Measurements from ENCODE around the gene XPC. TPM values are rescaled to one million over a fixed set of nuclear protein-coding genes. Genes with fewer than 3 reads are reported as not detected.
A peak's percentile ranks its signal among the peaks of the same experiment; 100 is the strongest.

XPC gene
- total RNA-seq, 6 experiments from 2014 or later: 14.4 to 23.1 (median 20.0) TPM

- H3K4me3 ChIP-seq: no peak overlapping the region
- no peak overlapping the region for H3K27ac ChIP-seq
- ATAC-seq (no peak), DNase-seq (peak in 1 of 3 donors; percentile 36)
- peaks cover 0 to 16% (median 3%) of the 10 kb centered on the region in 4 donors for H3K36me3 ChIP-seq
- intact Hi-C loops (cut with DNase I): no loop called here
- no peak for TF ChIP-seq CTCF (IDR thresholded peaks at IDR 0.05)
- no peaks in the 10 kb centered on the region for H3K27me3 ChIP-seq
- H3K9me3 ChIP-seq: no peaks in the 10 kb centered on the region
- peaks cover 0 to 69% (median 36%) of the 10 kb centered on the region in 4 donors for H3K4me1 ChIP-seq
- WGBS (ENCODE audit: insufficient coverage, low coverage, low lambda C conversion rate, missing lambda C conversion rate): 93% methylated on average over 3 of the region's 5 CpGs
These were observed 38.6 kb downstream of the XPC start for GRCh38 chr3:14139771-14140170.

- DNase-seq (peak in 1 of 3 donors; percentile 42), ATAC-seq (no peak)
- H3K9me3 ChIP-seq: no peaks in the 10 kb centered on the region
- peaks cover 0 to 62% (median 33%) of the 10 kb centered on the region in 4 donors for H3K4me1 ChIP-seq
- intact Hi-C loops (cut with DNase I): no loop called here
- H3K27me3 ChIP-seq: no peaks in the 10 kb centered on the region
- no peak overlapping the region for H3K4me3 ChIP-seq
- TF ChIP-seq CTCF (IDR thresholded peaks at IDR 0.05) (no peak), POLR2A (IDR thresholded peaks at IDR 0.05) (no peak)
- H3K27ac ChIP-seq: no peak overlapping the region
- 71% methylated on average over 5 of the region's 14 CpGs for WGBS (ENCODE audit: insufficient coverage, low coverage, low lambda C conversion rate, missing lambda C conversion rate)
- H3K36me3 ChIP-seq: peaks cover 0 to 23% (median 3%) of the 10 kb centered on the region in 4 donors
These were observed 39.3 kb downstream of the XPC start for GRCh38 chr3:14138878-14139655.

DNA sequence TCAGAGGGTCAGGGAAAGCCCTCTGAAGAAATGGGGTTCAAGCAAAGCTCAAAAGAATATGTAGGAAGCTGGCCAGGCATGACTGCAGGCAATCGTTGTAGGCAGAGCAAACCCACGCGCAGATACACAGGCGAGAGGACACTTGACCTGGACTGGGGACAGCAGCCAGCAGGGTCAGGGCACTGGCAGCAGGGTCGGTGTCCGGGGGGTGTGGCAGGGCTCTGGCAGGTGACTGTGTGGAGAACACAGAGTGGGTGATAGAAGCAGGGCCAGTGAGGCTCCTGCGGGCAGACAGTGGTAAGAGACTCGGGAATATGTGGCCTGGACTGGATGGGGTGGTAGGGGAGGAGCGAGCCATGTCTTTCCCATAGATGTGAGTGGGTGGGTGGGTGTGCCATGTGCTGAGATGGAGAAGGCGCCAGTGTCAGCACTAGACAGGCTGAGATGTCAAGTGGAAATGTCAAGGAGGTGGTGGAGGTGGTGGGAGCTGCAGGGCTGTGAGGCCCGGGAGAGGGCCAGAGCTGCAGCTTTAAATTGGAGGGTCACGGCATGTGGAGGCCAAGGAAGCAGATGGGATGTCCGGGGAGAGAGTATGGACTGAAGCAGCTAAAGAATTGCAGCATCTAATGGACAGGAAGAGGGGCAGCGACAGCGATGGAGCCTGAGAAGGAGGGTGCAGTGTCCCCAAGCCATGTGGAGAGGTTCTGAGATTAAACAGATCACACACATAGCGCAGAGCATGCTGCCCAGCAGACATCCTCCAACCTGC is 40.1 kb downstream of the XPC start:
- 57% methylated on average over 13 of the region's 16 CpGs for whole genome bisulfite sequencing (ENCODE audit: insufficient coverage, low coverage, low lambda C conversion rate, missing lambda C conversion rate)
- ATAC-seq (peak; percentile 73 to 87 (median 82)), DNase-seq (peak; percentile 79 to 94 (median 93))
- peak overlapping the region in 1 of 3 donors; percentile 38 for H3K27ac ChIP-seq
- peaks cover 0 to 54% (median 27%) of the 10 kb centered on the region in 4 donors for H3K4me1 ChIP-seq
- H3K27me3 ChIP-seq: no peaks in the 10 kb centered on the region
- H3K9me3 ChIP-seq: no peaks in the 10 kb centered on the region
- intact Hi-C loops (cut with DNase I): no loop called here
- peaks cover 0 to 31% (median 3%) of the 10 kb centered on the region in 4 donors for H3K36me3 ChIP-seq
- no peak overlapping the region for H3K4me3 ChIP-seq
- TF ChIP-seq POLR2A (IDR thresholded peaks at IDR 0.05) (no peak), CTCF (IDR thresholded peaks at IDR 0.05) (no peak)

- DNase-seq: peak in 2 of 3 donors; percentile 82 to 83
- no CpG with 5 or more reads among the region's 3 CpGs for WGBS (ENCODE audit: insufficient coverage, low coverage, low lambda C conversion rate, missing lambda C conversion rate)
- H3K27ac ChIP-seq: peak overlapping the region in 1 of 3 donors; percentile 38
These were observed 41.0 kb downstream of the XPC start for GRCh38 chr3:14137445-14137844.

More at GRCh38 chr3:14137445-14137844, 41.0 kb downstream of the XPC start:
- TF ChIP-seq POLR2A (IDR thresholded peaks at IDR 0.05) (no peak), CTCF (IDR thresholded peaks at IDR 0.05) (no peak)
- Histone ChIP-seq H3K9me3 (no peaks in the 10 kb centered on the region), H3K36me3 (peaks cover 0 to 38% (median 2%) of the 10 kb centered on the region in 4 donors), H3K4me3 (no peak overlapping the region), H3K4me1 (peaks cover 0 to 50% (median 22%) of the 10 kb centered on the region in 4 donors), H3K27me3 (no peaks in the 10 kb centered on the region)
- intact Hi-C loops (cut with DNase I): no loop called here
- ATAC-seq: peak; percentile 26 to 69 (median 60)

Data from right lobe of liver (tissue), 6 donors.